B cell (primary cell): Measurements from ENCODE around the gene NUDCD3.

ENCODE experiments used
- CTCF ChIP-seq: fragments of 200-600 bp; IDR thresholded peaks from one replicate; pipeline ENCODE4 v1.8.0; 2022; ENCODE audit warnings: antibody characterized with exemption, mild to moderate bottlenecking
- EZH2 ChIP-seq: IDR thresholded peaks from 2 replicates; pipeline ENCODE4 v1.6.1; 2012; ENCODE audit warnings: borderline replicate concordance, low read depth, mild to moderate bottlenecking, moderate library complexity, low read length; ENCODE audit not compliant: insufficient read depth, poor library complexity, severe bottlenecking

- TF ChIP-seq EZH2, result no peak
- TF ChIP-seq CTCF, result no peak
Measured at GRCh38 chr7:44522315-44522714, 31.9 kb upstream of the NUDCD3 start.
